SK-N-SH treated with all-trans-retinoic acid at 6 μM for 48 hours (cell line): Measurements from ENCODE around the gene TRAIP.

Experiments
- ATAC-seq: fragments of 200-7000 bp; cut with Tn5 transposase; 3 replicates; pipeline ENCODE4 v1.9.1; 2020; ENCODE audit warnings: mild to moderate bottlenecking, moderate library complexity
- ARNTL ChIP-seq: fragments of 450-650 bp; formaldehyde crosslinking; IDR thresholded peaks from 2 replicates; pipeline ENCODE4 v1.5.0; 2020; ENCODE audit warnings: low read depth, mild to moderate bottlenecking, moderate library complexity, borderline replicate concordance
- BACH2 ChIP-seq: fragments of 250-450 bp; sonication (Bioruptor Pico); IDR thresholded peaks from 2 replicates; pipeline ENCODE4 v1.9.0; 2021; ENCODE audit warnings: mild to moderate bottlenecking, borderline replicate concordance
- CREB5 ChIP-seq: fragments of 250-450 bp; sonication (Bioruptor Pico); IDR thresholded peaks from 2 replicates; pipeline ENCODE4 v1.5.1; 2020; ENCODE audit warnings: low read depth, mild to moderate bottlenecking, moderate library complexity
- CSDC2 ChIP-seq: fragments of 250-450 bp; sonication (Bioruptor Pico); IDR thresholded peaks from 2 replicates; pipeline ENCODE4 v1.5.0; 2020; ENCODE audit warnings: mild to moderate bottlenecking, moderate library complexity
- CSRNP3 ChIP-seq: fragments of 250-450 bp; sonication (Bioruptor Pico); IDR thresholded peaks from 2 replicates; pipeline ENCODE4 v1.5.1; 2021; ENCODE audit warnings: mild to moderate bottlenecking, moderate library complexity
- ESRRG ChIP-seq: fragments of 250-450 bp; sonication (Bioruptor Pico); IDR thresholded peaks from 2 replicates; pipeline ENCODE4 v1.6.1; 2021; ENCODE audit warnings: mild to moderate bottlenecking
- ISL1 ChIP-seq: fragments of 250-450 bp; sonication (Bioruptor Pico); IDR thresholded peaks from 2 replicates; pipeline ENCODE4 v2.1.2; 2022; ENCODE audit warnings: mild to moderate bottlenecking, moderate library complexity
- PATZ1 ChIP-seq: fragments of 250-450 bp; sonication (Bioruptor Pico); IDR thresholded peaks from 2 replicates; pipeline ENCODE4 v1.8.0; 2020; ENCODE audit warnings: mild to moderate bottlenecking, moderate library complexity, borderline replicate concordance
- POU6F1 ChIP-seq: fragments of 250-450 bp; sonication (Bioruptor Pico); IDR thresholded peaks from 2 replicates; pipeline ENCODE4 v1.8.0; 2021; ENCODE audit warnings: low read depth, mild to moderate bottlenecking, moderate library complexity, borderline replicate concordance
- PPARA ChIP-seq: fragments of 250-450 bp; sonication (Bioruptor Pico); IDR thresholded peaks from 2 replicates; pipeline ENCODE4 v1.5.0; 2020; ENCODE audit warnings: mild to moderate bottlenecking, borderline replicate concordance
- RARB ChIP-seq: fragments of 250-450 bp; sonication (Bioruptor Pico); IDR thresholded peaks from 2 replicates; pipeline ENCODE4 v1.8.0; 2021; ENCODE audit warnings: mild to moderate bottlenecking, moderate library complexity
- SNAI2 ChIP-seq: fragments of 250-450 bp; sonication (Bioruptor Pico); IDR thresholded peaks from 2 replicates; pipeline ENCODE4 v1.5.0; 2020; ENCODE audit warnings: mild to moderate bottlenecking, moderate library complexity
- TCF4 ChIP-seq: fragments of 250-450 bp; sonication (Bioruptor Pico); IDR thresholded peaks from 2 replicates; pipeline ENCODE4 v1.8.0; 2021; ENCODE audit warnings: mild to moderate bottlenecking, moderate library complexity, borderline replicate concordance
- TOX ChIP-seq: fragments of 250-450 bp; sonication (Bioruptor Pico); IDR thresholded peaks from 2 replicates; pipeline ENCODE4 v1.8.0; 2021; ENCODE audit warnings: mild to moderate bottlenecking, moderate library complexity, borderline replicate concordance
- TSHZ2 ChIP-seq: fragments of 250-450 bp; sonication (Bioruptor Pico); IDR thresholded peaks from 2 replicates; pipeline ENCODE4 v1.5.0; 2020; ENCODE audit warnings: mild to moderate bottlenecking, moderate library complexity
- ZC3H10 ChIP-seq: fragments of 250-450 bp; sonication (Bioruptor Pico); IDR thresholded peaks from 2 replicates; pipeline ENCODE4 v1.5.1; 2021; ENCODE audit warnings: mild to moderate bottlenecking, moderate library complexity
- ZFP30 ChIP-seq: fragments of 450-650 bp; formaldehyde crosslinking; IDR thresholded peaks from 2 replicates; pipeline ENCODE4 v1.5.0; 2022; ENCODE audit warnings: mild to moderate bottlenecking, moderate library complexity
- ZNF70 ChIP-seq: fragments of 450-650 bp; formaldehyde crosslinking; IDR thresholded peaks from 2 replicates; pipeline ENCODE4 v1.5.0; 2020; ENCODE audit warnings: mild to moderate bottlenecking, moderate library complexity
- ZNF8 ChIP-seq: fragments of 450-650 bp; formaldehyde crosslinking; IDR thresholded peaks from 2 replicates; pipeline ENCODE4 v1.5.0; 2020; ENCODE audit warnings: mild to moderate bottlenecking, moderate library complexity

TRAIP gene

GRCh38 chr3:49879721-49880120, 23.4 kb upstream of the TRAIP start:
- no peak for ATAC-seq
- TF ChIP-seq RARB (CRISPR knock-in tag) (no peak), ESRRG (CRISPR knock-in tag) (no peak), CREB5 (CRISPR knock-in tag) (no peak), PATZ1 (CRISPR knock-in tag) (no peak), POU6F1 (CRISPR knock-in tag) (no peak), ZNF70 (CRISPR knock-in tag) (no peak), PPARA (CRISPR knock-in tag) (no peak), SNAI2 (CRISPR knock-in tag) (no peak), TCF4 (CRISPR knock-in tag) (no peak), ARNTL (CRISPR knock-in tag) (no peak), ZFP30 (CRISPR knock-in tag) (no peak)

- no peak for ATAC-seq
- TF ChIP-seq SNAI2 (CRISPR knock-in tag) (no peak), ESRRG (CRISPR knock-in tag) (no peak), TOX (no peak), BACH2 (CRISPR knock-in tag) (no peak), POU6F1 (CRISPR knock-in tag) (no peak), ARNTL (CRISPR knock-in tag) (no peak), TSHZ2 (no peak)
Observed at GRCh38 chr3:49878686-49879085, 22.3 kb upstream of the TRAIP start.

- no peak for ATAC-seq
- TF ChIP-seq TOX = no peak
- TF ChIP-seq SNAI2 (CRISPR knock-in tag) = no peak
- no peak for TF ChIP-seq ZC3H10 (CRISPR knock-in tag)
- TF ChIP-seq ARNTL (CRISPR knock-in tag) = no peak
- no peak for TF ChIP-seq ZNF8 (CRISPR knock-in tag)
- TF ChIP-seq PATZ1 (CRISPR knock-in tag) = no peak
- TF ChIP-seq PPARA (CRISPR knock-in tag) = no peak
- no peak for TF ChIP-seq CREB5 (CRISPR knock-in tag)
- no peak for TF ChIP-seq CSRNP3
- TF ChIP-seq ZFP30 (CRISPR knock-in tag) = no peak
- no peak for TF ChIP-seq ISL1 (CRISPR knock-in tag)
- TF ChIP-seq TSHZ2 = no peak
- no peak for TF ChIP-seq RARB (CRISPR knock-in tag)
- no peak for TF ChIP-seq CSDC2
Observed at GRCh38 chr3:49877716-49878115, 21.4 kb upstream of the TRAIP start.
